Measurements from ENCODE around the gene P4HB. TPM values are rescaled to one million over a fixed set of nuclear protein-coding genes. Genes with fewer than 3 reads are reported as not detected.
"Not testable (repeated sequence)": the region's sequence is repeated elsewhere in the genome, so short reads cannot be mapped to it uniquely, and the experiment has no call there.

P4HB gene
- total RNA-seq, 1 donor = 763 TPM

- no peak for DNase-seq (ENCODE audit: low read depth)
- TF ChIP-seq, protein P1, sequence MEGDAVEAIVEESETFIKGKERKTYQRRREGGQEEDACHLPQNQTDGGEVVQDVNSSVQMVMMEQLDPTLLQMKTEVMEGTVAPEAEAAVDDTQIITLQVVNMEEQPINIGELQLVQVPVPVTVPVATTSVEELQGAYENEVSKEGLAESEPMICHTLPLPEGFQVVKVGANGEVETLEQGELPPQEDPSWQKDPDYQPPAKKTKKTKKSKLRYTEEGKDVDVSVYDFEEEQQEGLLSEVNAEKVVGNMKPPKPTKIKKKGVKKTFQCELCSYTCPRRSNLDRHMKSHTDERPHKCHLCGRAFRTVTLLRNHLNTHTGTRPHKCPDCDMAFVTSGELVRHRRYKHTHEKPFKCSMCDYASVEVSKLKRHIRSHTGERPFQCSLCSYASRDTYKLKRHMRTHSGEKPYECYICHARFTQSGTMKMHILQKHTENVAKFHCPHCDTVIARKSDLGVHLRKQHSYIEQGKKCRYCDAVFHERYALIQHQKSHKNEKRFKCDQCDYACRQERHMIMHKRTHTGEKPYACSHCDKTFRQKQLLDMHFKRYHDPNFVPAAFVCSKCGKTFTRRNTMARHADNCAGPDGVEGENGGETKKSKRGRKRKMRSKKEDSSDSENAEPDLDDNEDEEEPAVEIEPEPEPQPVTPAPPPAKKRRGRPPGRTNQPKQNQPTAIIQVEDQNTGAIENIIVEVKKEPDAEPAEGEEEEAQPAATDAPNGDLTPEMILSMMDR (IDR thresholded peaks at IDR 0.05; ENCODE audit: insufficient read depth, low read length) = no peak
- H3K4me3 ChIP-seq (ENCODE audit: low read depth, low read length) = no peak overlapping the region
These were observed 18.5 kb downstream of the P4HB start for GRCh38 chr17:81841866-81842265.

- H3K4me3 ChIP-seq (ENCODE audit: low read depth, low read length) = no peak overlapping the region
- no peak for DNase-seq (ENCODE audit: low read depth)
- TF ChIP-seq, protein P1 (IDR thresholded peaks at IDR 0.05; ENCODE audit: insufficient read depth, low read length) = no peak
These were observed 19.2 kb downstream of the P4HB start for GRCh38 chr17:81840826-81841778.

DNA sequence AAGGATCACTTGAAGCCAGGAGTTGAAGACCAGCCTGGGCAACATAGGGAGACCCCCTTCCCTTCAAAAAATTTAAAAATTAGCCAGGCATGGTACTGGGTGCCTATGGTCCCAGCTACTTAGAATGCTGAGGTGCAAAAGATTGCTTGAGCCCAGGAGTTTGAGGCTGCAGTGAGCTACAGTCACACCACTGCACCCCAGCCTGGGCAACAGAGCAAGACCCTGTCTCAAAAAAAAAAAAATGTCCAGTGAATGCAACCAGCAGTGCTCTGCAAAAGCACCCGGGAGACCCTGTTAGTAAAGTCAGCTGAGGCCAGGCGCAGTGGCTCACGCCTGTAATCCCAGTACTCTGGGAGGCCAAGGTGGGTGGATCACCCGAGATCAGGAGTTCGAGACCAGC is 20.3 kb downstream of the P4HB start:
- not testable (repeated sequence) for DNase-seq (ENCODE audit: low read depth); H3K4me3 ChIP-seq (ENCODE audit: low read depth, low read length)

DNA sequence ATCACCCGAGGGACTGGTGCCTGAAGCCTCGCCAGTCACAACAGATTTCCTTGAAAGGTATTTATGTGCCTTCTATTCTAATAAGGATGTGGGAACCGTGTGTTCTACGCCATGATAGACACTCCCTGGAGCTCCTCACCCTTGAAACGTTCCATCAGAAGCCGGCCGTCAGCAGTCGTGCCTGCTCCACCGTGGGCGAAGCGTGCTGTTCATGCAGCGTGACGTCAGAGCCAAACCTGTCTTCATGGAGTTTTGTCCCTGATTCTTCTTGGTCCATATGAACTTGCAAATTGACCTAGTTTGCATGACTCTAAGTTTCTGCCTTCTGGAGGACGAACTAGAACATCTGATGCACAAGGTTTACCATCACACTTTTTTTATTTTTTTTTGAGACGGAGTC is 21.0 kb downstream of the P4HB start:
- DNase-seq (ENCODE audit: low read depth) = no peak
- TF ChIP-seq, protein P1 (IDR thresholded peaks at IDR 0.05; ENCODE audit: insufficient read depth, low read length) = no peak
- no peak overlapping the region for H3K4me3 ChIP-seq (ENCODE audit: low read depth, low read length)

GRCh38 chr17:81838753-81839255 is 21.5 kb downstream of the P4HB start:
- no peak for DNase-seq (ENCODE audit: low read depth)
- no peak overlapping the region for H3K4me3 ChIP-seq (ENCODE audit: low read depth, low read length)
- TF ChIP-seq, protein P1 (IDR thresholded peaks at IDR 0.05; ENCODE audit: insufficient read depth, low read length) = no peak

DNA sequence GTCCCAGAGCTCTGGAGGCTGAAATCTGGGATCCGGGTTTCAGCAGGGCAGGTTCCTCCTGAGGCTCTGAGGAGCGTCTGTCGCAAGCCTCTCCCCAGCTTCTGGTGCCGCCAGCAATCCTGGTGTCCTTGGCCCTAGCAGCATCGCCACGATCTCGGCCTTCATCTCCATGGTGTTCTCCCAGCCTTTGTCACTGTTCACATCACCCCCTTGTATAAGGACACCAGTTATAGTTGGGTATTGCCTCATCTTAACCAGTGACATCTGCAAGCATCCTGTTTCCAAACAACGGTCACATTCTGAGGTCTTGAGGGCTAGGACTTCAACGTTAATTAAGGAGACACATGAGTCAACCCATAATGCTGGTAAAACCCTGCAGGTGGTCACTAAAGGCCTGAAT is 22.7 kb downstream of the P4HB start:
- no peak for DNase-seq (ENCODE audit: low read depth)
- TF ChIP-seq, protein P1 (IDR thresholded peaks at IDR 0.05; ENCODE audit: insufficient read depth, low read length) = no peak
- H3K4me3 ChIP-seq (ENCODE audit: low read depth, low read length) = no peak overlapping the region

DNA sequence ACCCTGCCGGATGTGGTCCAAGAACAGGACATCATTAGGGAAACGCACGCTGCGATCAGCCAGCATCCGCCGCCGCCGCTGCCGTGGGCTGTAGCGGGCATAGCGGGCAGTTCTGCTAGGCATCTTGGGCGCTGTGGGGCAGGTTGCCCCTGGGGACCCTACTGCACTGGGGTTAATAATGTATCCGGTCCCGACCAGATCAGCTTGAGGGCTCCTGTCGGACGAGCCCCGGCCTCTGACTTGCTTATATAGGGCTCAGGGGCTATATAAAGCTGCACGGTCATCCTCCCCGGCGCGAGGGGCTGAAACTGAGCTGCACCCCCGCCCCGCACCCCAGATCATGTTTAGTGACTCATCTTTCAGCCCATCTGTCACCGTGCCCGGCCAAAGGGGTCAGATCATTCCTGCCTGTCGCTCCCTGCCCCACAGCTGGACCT is 25.5 kb downstream of the P4HB start, which contains the start of gene PPP1R27:
PPP1R27 (minus strand) TSS at position 220 of the 437 bp plus-strand sequence; CDS start at position 123, 97 bp downstream.
- DNase-seq (ENCODE audit: low read depth) = no peak
- TF ChIP-seq, protein P1 (IDR thresholded peaks at IDR 0.05; ENCODE audit: insufficient read depth, low read length) = no peak
- peak within 1 kb of the TSS; percentile 80 for H3K4me3 ChIP-seq (ENCODE audit: low read depth, low read length)
